NB4 (cell line): ENCODE results near the gene RHOD.

Source experiments
- DNase-seq: peaks from one replicate; pipeline ENCODE4 v3.0.0; 2010; ENCODE audit warnings: low read depth
- H3K4me3 ChIP-seq: one replicate; pipeline ENCODE4 v1.5.1; 2011; ENCODE audit warnings: mild to moderate bottlenecking, low read depth, low read length, moderate library complexity
- MYC ChIP-seq: IDR thresholded peaks from 2 replicates; pipeline ENCODE4 v1.6.1; 2011; ENCODE audit warnings: low read depth, low read length
- POLR2A ChIP-seq: IDR thresholded peaks from 2 replicates; pipeline ENCODE4 v1.6.1; 2011; ENCODE audit warnings: mild to moderate bottlenecking; ENCODE audit not compliant: insufficient read length; ENCODE audit errors: extremely low read depth
- TF ChIP-seq, protein P1 (sequence below): IDR thresholded peaks from 2 replicates; pipeline ENCODE4 v1.6.1; 2011; ENCODE audit warnings: low read depth, low read length
- TF ChIP-seq, protein P2 (sequence below): IDR thresholded peaks from one replicate; pipeline ENCODE4 v1.5.1; 2012; ENCODE audit warnings: low read depth, low read length

Gene RHOD

DNA sequence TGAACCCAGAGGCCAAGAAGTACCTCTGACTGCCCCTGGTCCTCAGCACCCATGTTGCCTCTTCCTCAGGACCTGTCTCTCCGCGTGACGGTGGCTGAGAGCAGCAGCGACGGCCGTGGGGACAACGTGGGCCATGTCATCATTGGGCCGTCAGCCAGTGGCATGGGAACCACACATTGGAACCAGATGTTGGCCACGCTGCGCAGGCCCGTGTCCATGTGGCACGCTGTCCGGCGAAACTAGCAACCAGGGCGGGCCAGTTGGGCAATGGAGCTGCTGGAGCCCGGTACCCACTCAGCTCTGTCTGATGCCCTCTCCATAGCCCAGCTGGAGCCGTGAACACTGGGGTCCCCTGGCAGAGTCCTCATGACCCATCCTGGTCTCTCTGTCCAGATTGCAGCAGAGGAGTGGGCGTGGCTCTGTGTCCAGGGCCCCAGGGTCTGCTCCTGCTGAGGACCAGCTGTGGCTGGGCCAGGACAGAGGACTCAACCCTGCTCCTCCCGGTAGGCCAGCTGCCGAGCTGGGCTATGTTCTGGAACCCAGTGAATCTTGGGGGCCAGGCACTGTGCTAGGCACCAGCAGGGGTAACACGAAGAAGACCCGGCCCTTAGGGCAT, 8.0 kb upstream of the RHOD start:
- DNase-seq, result no peak
- no peak overlapping the region for H3K4me3 ChIP-seq
- TF ChIP-seq, protein P1, sequence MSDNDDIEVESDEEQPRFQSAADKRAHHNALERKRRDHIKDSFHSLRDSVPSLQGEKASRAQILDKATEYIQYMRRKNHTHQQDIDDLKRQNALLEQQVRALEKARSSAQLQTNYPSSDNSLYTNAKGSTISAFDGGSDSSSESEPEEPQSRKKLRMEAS, result no peak
- no peak for TF ChIP-seq POLR2A

DNA sequence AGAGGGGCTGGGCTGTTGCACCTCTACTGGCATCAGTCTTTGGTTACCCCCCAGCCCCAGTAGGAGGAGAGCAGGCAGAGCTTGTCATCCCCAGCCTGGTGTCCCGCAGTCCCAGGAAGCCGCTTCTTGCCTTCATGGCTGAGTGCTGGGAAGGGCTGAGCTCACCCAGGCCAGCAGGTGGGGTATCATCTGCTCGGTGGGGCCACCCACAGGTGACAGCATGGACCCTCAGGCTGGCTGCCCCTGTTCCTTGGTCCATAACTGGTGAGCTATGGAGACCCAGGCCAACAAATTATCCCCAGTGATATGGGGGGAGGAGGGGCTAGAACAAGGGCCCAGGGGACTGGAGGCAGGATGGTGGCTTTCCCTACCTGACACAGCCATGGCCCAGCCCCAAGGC, 6.5 kb upstream of the RHOD start:
- TF ChIP-seq MYC (no peak), POLR2A (no peak)
- TF ChIP-seq, protein P1, result no peak
- TF ChIP-seq, protein P2, sequence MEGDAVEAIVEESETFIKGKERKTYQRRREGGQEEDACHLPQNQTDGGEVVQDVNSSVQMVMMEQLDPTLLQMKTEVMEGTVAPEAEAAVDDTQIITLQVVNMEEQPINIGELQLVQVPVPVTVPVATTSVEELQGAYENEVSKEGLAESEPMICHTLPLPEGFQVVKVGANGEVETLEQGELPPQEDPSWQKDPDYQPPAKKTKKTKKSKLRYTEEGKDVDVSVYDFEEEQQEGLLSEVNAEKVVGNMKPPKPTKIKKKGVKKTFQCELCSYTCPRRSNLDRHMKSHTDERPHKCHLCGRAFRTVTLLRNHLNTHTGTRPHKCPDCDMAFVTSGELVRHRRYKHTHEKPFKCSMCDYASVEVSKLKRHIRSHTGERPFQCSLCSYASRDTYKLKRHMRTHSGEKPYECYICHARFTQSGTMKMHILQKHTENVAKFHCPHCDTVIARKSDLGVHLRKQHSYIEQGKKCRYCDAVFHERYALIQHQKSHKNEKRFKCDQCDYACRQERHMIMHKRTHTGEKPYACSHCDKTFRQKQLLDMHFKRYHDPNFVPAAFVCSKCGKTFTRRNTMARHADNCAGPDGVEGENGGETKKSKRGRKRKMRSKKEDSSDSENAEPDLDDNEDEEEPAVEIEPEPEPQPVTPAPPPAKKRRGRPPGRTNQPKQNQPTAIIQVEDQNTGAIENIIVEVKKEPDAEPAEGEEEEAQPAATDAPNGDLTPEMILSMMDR, result no peak
- DNase-seq, result no peak
- no peak overlapping the region for H3K4me3 ChIP-seq

DNA sequence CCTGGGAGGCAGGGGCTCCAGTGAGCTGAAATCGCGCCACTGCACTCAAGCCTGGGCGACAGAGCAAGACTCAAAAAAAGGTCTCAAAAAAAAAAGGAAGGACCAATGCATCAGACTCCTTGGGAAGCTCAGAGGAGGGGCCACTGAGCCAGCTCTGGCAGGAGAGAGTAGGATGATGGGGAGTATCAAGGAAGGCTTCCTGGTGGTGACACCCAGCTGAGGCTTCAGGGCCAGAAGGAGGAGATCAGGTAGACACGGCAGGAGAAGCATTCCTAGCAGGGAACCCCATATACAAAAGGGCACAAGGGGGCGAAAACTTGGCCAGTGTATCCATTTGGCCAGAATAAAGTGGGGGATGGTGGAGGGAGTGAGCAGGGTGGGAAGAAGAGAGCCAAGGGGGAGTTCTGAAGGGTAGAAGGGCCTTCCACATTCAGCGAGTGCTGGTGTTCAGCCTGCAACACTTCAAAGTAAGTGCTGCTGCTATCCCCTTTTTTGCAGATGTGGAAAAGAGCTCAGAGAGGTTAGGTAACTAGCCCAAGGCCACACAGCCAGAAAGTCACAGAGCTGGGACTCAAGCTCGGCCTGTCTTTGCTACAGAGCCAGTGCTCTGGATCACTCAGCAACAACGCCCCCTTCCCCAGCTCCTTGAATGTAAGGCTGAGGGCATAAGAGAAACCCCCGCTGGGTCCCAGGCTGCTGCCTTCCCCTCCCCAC, 5.3 kb upstream of the RHOD start:
- no peak overlapping the region for H3K4me3 ChIP-seq
- DNase-seq, result no peak
- TF ChIP-seq, protein P1, result no peak
- TF ChIP-seq POLR2A (no peak), MYC (no peak)
- TF ChIP-seq, protein P2, result no peak

DNA sequence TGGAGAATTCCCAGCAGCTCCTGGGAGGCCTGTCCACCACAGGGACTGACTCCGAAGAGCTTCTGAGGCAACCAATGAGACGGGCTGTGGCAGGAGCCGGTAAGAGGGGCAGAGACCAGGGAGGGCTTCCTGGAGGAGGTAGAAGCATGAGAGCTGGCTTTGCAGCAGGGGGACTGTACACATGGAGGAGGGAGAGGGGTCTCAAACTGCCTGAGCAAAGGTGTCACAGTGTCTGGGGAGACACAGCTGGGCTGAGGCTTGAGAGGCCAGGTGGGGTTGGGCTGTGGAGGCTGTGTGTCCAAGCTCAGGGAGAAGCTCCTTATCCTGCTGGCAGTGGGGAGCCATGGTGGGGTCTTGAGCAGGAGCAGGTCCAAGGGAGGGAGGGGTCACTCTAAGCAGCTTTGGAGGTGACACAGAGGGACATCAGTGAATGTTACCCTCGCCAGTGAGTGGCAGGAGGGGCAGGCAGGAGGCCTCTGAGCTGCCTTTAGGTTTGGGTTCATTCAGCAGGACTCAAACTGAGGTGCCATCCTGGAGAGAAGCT, 4.6 kb upstream of the RHOD start:
- no peak for DNase-seq

DNA sequence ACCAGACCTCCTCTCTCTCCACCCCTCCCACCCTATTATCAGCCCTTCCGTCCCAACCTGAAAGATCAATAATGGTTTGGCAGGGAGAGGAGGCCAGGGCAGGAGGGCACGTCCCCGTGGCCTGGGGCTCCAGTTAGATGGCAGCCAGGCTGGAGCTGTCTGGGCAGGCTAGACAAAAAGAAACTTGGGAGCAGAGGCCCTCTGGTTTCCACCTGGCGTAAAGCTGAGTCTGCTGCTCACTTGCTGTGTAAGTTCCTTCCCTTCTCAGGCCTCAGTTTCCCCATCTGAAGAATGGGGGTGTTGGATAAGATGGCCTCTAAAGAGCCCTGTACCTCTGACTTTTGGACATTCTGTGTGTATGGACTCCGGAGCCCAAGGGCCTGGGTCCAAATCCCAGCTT, 3.8 kb upstream of the RHOD start:
- H3K4me3 ChIP-seq, result no peak overlapping the region
- no peak for DNase-seq
- no peak for TF ChIP-seq MYC
- TF ChIP-seq POLR2A, result no peak

More for the DNA sequence above, 4.6 kb upstream of the RHOD start:
- TF ChIP-seq, protein P2, result no peak
- TF ChIP-seq, protein P1, result no peak
- TF ChIP-seq POLR2A, result no peak
- no peak for TF ChIP-seq MYC
- no peak overlapping the region for H3K4me3 ChIP-seq

DNA sequence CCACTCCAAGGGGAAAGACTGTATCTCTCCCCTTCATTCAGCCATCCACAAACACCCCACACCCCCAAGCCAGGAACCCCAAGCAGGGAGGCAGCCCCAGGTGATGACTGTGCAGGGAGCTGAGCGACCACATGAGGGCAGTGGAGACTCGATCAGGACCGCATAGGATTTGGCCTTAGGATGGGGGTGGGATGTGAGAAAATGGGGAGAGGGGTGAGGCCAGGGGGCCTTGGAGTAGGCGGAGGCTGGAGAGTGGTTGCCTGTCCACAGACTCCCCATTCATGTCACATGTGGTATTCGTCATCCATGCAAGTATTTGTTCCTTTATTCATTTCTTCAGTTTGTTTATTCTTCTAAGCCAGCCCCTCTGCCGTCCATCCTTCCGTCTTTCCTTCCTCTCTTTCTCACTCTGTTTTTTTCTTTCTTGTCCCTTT, 2.7 kb upstream of the RHOD start:
- H3K4me3 ChIP-seq, result no peak overlapping the region
- peak; percentile 63 for DNase-seq
- TF ChIP-seq, protein P1, result no peak
- TF ChIP-seq, protein P2, result peak; percentile 88
